H1 (cell line): ENCODE measurements around the gene CEP192. TPM values are rescaled to one million over a fixed set of nuclear protein-coding genes. Genes with fewer than 3 reads are reported as not detected.

Experiments used
- CTCF ChIA-PET: fragments of 300-600 bp; sonication (Branson Sonifier 250); formaldehyde crosslinking; loops from one replicate; lab custom pipeline; 2021; ENCODE audit not compliant: partially characterized antibody; lab: Charles Lee
- POLR2A ChIA-PET: fragments of 300-600 bp; sonication (Branson Sonifier 250); formaldehyde crosslinking; loops from one replicate; lab custom pipeline; 2021; ENCODE audit warnings: inconsistent platforms; ENCODE audit not compliant: partially characterized antibody; lab: Charles Lee
- DNase-seq, 2 experiments: peaks; one replicate each; pipeline versions ENCODE4 v3.0.0 to v3.0.0-alpha.2; 2010 to 2022; ENCODE audit warnings: low spot score in 2 of 2, low read depth in 1 of 2, mixed read lengths in 1 of 2
- FAIRE-seq: peaks from 2 replicates; lab custom pipeline; 2011; peaks lifted over from hg19 to GRCh38; lab: Jason Lieb, UNC
- H2AFZ ChIP-seq: 2 replicates; pipeline ENCODE4 v1.8.1; 2012; ENCODE audit warnings: low read length, inconsistent platforms
- H2AK5ac ChIP-seq: 2 replicates; pipeline ENCODE4 v1.6.1; 2013; ENCODE audit warnings: low read depth, low read length
- H2BK120ac ChIP-seq: replicated peaks from 2 replicates; pipeline ENCODE3; 2013; ENCODE audit warnings: low read depth, low read length, inconsistent platforms
- H2BK12ac ChIP-seq: 2 replicates; pipeline ENCODE4 v1.6.1; 2013; ENCODE audit warnings: low read depth, low read length
- H2BK15ac ChIP-seq: 2 replicates; pipeline ENCODE4 v1.6.1; 2013; ENCODE audit warnings: low read length
- H2BK20ac ChIP-seq: 2 replicates; pipeline ENCODE4 v1.6.1; 2013; ENCODE audit warnings: low read length
- H2BK5ac ChIP-seq: 2 replicates; pipeline ENCODE4 v1.6.1; 2013; ENCODE audit warnings: low read depth, low read length
- H3K14ac ChIP-seq: 2 replicates; pipeline ENCODE4 v1.6.1; 2013; ENCODE audit warnings: inconsistent platforms; ENCODE audit not compliant: insufficient read length
- H3K18ac ChIP-seq: 2 replicates; pipeline ENCODE4 v1.6.1; 2013; ENCODE audit warnings: low read length; ENCODE audit errors: extremely low read depth
- H3K23ac ChIP-seq: 2 replicates; pipeline ENCODE4 v1.6.1; 2013; ENCODE audit warnings: inconsistent platforms; ENCODE audit not compliant: insufficient read length
- H3K23me2 ChIP-seq: 2 replicates; pipeline ENCODE4 v1.6.1; 2013; ENCODE audit warnings: low read depth, low read length
- H3K27ac ChIP-seq: 2 replicates; pipeline ENCODE4 v1.6.1; 2011; ENCODE audit warnings: low read depth, low read length, inconsistent platforms
- H3K27me3 ChIP-seq, 4 experiments: replicated peaks in 1 of 4; 1 replicate in 1 of 4; 2 replicates in 3 of 4; pipeline versions ENCODE4 v1.6.1 to v1.8.1; 2011 to 2013; ENCODE audit warnings: low read length in 3 of 4, mild to moderate bottlenecking in 3 of 4, inconsistent platforms in 2 of 4, mixed read lengths in 2 of 4, moderate library complexity in 1 of 4; ENCODE audit not compliant: control insufficient read depth in 3 of 4, insufficient read depth in 3 of 4; ENCODE audit errors: extremely low read depth in 1 of 4
- H3K36me3 ChIP-seq, 4 experiments: 2 replicates each; pipeline versions ENCODE4 v1.6.1 to v1.8.1; 2011 to 2013; ENCODE audit warnings: mild to moderate bottlenecking in 4 of 4, low read length in 3 of 4, moderate library complexity in 2 of 4, control low read depth in 1 of 4, inconsistent platforms in 1 of 4; ENCODE audit not compliant: insufficient read depth in 4 of 4, control insufficient read depth in 2 of 4
- H3K4ac ChIP-seq: replicated peaks from 2 replicates; pipeline ENCODE3; 2013; ENCODE audit warnings: low read length, low read depth, mixed read lengths, inconsistent platforms; ENCODE audit not compliant: insufficient read length
- H3K4me1 ChIP-seq, 4 experiments: replicated peaks in 1 of 4; 1 replicate in 1 of 4; 2 replicates in 3 of 4; pipeline versions ENCODE4 v1.6.1 to v1.8.1; 2011 to 2013; ENCODE audit warnings: low read length in 3 of 4, inconsistent platforms in 2 of 4, mixed read lengths in 1 of 4; ENCODE audit not compliant: insufficient read depth in 4 of 4, control insufficient read depth in 3 of 4
- H3K4me2 ChIP-seq, 2 experiments: 2 replicates each; pipeline versions ENCODE4 v1.6.1 to v1.8.1; 2011 to 2013; ENCODE audit warnings: low read depth in 2 of 2, low read length in 2 of 2, control low read depth in 1 of 2, inconsistent platforms in 1 of 2, mild to moderate bottlenecking in 1 of 2; ENCODE audit not compliant: insufficient read depth in 1 of 2
- H3K4me3 ChIP-seq, 4 experiments: fragments of 200-600, 300-600 bp in 1 of 4; sonication (generic), shearing (Covaris generic), sonication (Bioruptor Twin) in 1 of 4; 2 replicates each; pipeline versions ENCODE4 v1.5.1 to v1.8.1; 2011 to 2016; ENCODE audit warnings: low read length in 4 of 4, low read depth in 3 of 4, control low read depth in 2 of 4, inconsistent platforms in 2 of 4, mild to moderate bottlenecking in 2 of 4, mixed read lengths in 1 of 4, moderate library complexity in 1 of 4; ENCODE audit not compliant: insufficient read depth in 2 of 4; ENCODE audit errors: extremely low read depth in 1 of 4
- H3K56ac ChIP-seq: replicated peaks from 2 replicates; pipeline ENCODE3; 2013; ENCODE audit warnings: low read depth, mild to moderate bottlenecking, mixed read lengths, low read length, inconsistent platforms; ENCODE audit not compliant: insufficient read length
- H3K79me1 ChIP-seq: 2 replicates; pipeline ENCODE4 v1.6.1; 2013; ENCODE audit warnings: low read depth, low read length, control low read depth
- H3K79me2 ChIP-seq, 2 experiments: 2 replicates each; pipeline versions ENCODE4 v1.6.1 to v1.8.1; 2012 to 2013; ENCODE audit warnings: low read length in 2 of 2, mild to moderate bottlenecking in 2 of 2, inconsistent platforms in 1 of 2; ENCODE audit not compliant: insufficient read depth in 2 of 2, control insufficient read depth in 1 of 2
- H3K9ac ChIP-seq, 4 experiments: replicated peaks in 1 of 4; 1 replicate in 1 of 4; 2 replicates in 3 of 4; pipeline versions ENCODE4 v1.6.1 to v1.8.1; 2011 to 2013; ENCODE audit warnings: low read depth in 3 of 4, low read length in 3 of 4, control low read depth in 2 of 4, mild to moderate bottlenecking in 2 of 4, moderate library complexity in 2 of 4, inconsistent platforms in 1 of 4; ENCODE audit errors: extremely low read depth in 1 of 4
- H3K9me3 ChIP-seq, 2 experiments: 2 replicates each; pipeline versions ENCODE4 v1.6.1 to v1.8.1; 2012 to 2013; ENCODE audit warnings: mild to moderate bottlenecking in 2 of 2, moderate library complexity in 2 of 2, control low read depth in 1 of 2, inconsistent platforms in 1 of 2, low read depth in 1 of 2, low read length in 1 of 2, mixed read lengths in 1 of 2; ENCODE audit not compliant: insufficient read depth in 2 of 2
- H4K20me1 ChIP-seq, 2 experiments: replicated peaks in 1 of 2; 2 replicates each; pipeline versions ENCODE3 to v1.8.1; 2011 to 2013; ENCODE audit warnings: inconsistent platforms in 2 of 2, low read length in 2 of 2, mild to moderate bottlenecking in 1 of 2; ENCODE audit not compliant: insufficient read depth in 2 of 2, control insufficient read depth in 1 of 2
- H4K5ac ChIP-seq: 2 replicates; pipeline ENCODE4 v1.6.1; 2013; ENCODE audit warnings: low read length, low read depth, mixed read lengths, inconsistent platforms; ENCODE audit not compliant: insufficient read length
- H4K8ac ChIP-seq: 2 replicates; pipeline ENCODE4 v1.8.0; 2013; ENCODE audit warnings: mild to moderate bottlenecking, moderate library complexity, low read length, inconsistent platforms; ENCODE audit not compliant: insufficient read depth; ENCODE audit errors: extremely low read depth
- H4K91ac ChIP-seq: replicated peaks from 2 replicates; pipeline ENCODE3; 2013; ENCODE audit warnings: low read length, mixed read lengths, inconsistent platforms; ENCODE audit not compliant: insufficient read length
- ASH2L ChIP-seq: fragments of 200-600, 300-600 bp; sonication (generic); IDR thresholded peaks from one replicate; pipeline ENCODE4 v1.7.1; 2017; ENCODE audit warnings: low read length
- PHF8 ChIP-seq: fragments of 200-600 bp; sonication (generic); conservative IDR thresholded peaks from 2 replicates; pipeline ENCODE4 v1.7.1; 2012; ENCODE audit warnings: low read depth, mild to moderate bottlenecking, inconsistent platforms, low read length, moderate library complexity
- SP2 ChIP-seq: IDR thresholded peaks from 2 replicates; pipeline ENCODE4 v1.6.1; 2012; ENCODE audit warnings: mild to moderate bottlenecking, low read length, inconsistent platforms
- WGBS, 2 experiments: shearing (Covaris generic) in 1 of 2; methylation state at CpG; one replicate each; pipeline versions ENCODE4 v1.1.6 to v1.1.7; 2013 to 2015; ENCODE audit warnings: low lambda C conversion rate in 2 of 2, mixed read lengths in 2 of 2, inconsistent platforms in 1 of 2, low coverage in 1 of 2, missing lambda C conversion rate in 1 of 2; ENCODE audit not compliant: insufficient replicate concordance in 2 of 2, insufficient coverage in 1 of 2, insufficient read length in 1 of 2; ENCODE audit errors: extremely low coverage in 1 of 2, missing lambda C conversion rate in 1 of 2; 5-methylcytosine and 5-hydroxymethylcytosine counted together
- polyA plus RNA-seq, 7 experiments: library from polyadenylated mRNA; depleted of rRNA in 3 of 7; stranded (reverse) in 5 of 7; unstranded in 2 of 7; fragments of >200 nt in 5 of 7; fragments of 200-250 nt in 2 of 7; gene quantifications; 1 replicate in 5 of 7; 2 replicates in 1 of 7; 4 replicates in 1 of 7; pipeline versions ENCODE4 v1.2.1 to v1.2.3, GENCODE V29; 2011 to 2013; ENCODE audit warnings: missing spikeins in 2 of 7, mixed read lengths in 2 of 7
- total RNA-seq: library from RNA; stranded (reverse); fragmentation: NEBNext Ultra II Directional; extraction: Animal tissue kit (Norgen Biotek cat#: 25700); gene quantifications from 2 replicates; pipeline ENCODE4 v1.2.1, GENCODE V29; 2021

Gene CEP192
- total and polyA plus RNA-seq, 2 of the 8 experiments (the other 6 are each of a cell fraction or from before 2014, with no cell fraction given) = 13.4 to 23.1 TPM

DNA sequence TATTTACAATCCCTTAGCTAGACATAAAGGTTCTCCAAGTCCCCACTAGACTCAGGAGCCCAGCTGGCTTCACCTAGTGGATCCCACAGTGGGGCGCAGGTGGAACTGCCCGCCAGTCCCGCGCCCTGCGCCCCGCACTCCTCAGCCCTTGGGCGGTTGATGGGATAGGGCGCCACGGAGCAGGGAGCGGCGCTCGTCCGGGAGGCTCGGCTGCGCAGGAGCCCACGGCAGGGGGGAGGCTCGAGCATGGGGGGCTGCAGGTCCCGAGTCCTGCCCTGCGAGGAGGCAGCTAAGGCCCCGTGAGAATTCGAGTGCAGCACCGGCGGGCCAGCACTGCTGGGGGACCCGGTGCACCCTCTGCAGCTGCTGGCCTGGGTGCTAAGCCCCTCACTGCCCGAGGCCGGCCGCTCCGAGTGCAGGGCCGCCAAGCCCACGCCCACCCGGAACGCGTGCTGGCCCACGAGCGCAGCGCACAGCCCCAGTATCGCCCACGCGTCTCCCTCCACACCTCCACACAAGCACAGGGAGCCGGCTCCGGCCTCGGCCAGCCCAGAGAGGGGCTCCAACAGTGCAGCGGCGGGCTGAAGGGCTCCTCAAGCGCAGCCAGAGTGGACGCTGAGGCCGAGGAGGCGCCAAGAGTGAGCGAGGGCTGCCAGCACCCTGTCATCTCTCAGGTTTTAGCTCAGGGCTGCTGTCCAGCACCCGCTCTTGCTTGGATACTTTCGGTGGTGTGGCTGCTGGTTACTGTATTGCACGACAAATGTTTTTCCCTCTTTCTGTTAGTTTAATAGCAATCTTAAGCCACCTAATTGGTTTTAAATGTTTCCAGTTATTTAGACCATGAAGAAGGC, 143.6 kb downstream of the CEP192 start:
- H4K91ac ChIP-seq = no peak overlapping the region
- no peak overlapping the region for H2AFZ ChIP-seq
- ChIA-PET CTCF (interaction anchor here (0.7 kb wide), 1 partner anchor 23 kb away, joined by 3 read pairs; no protein-coding TSS in a partner anchor), POLR2A (no interaction called here)
- H2BK15ac ChIP-seq = no peak overlapping the region
- H3K79me1 ChIP-seq = no peaks in the 10 kb centered on the region
- H3K79me2 ChIP-seq = no peaks in the 10 kb centered on the region
- H2BK20ac ChIP-seq = no peak overlapping the region
- no peak overlapping the region for H3K23ac ChIP-seq
- H2AK5ac ChIP-seq = no peak overlapping the region
- peaks cover 0 to 6% (median 2%) of the 10 kb centered on the region in 4 experiments; a peak in 5 of 7 replicates for H3K27me3 ChIP-seq
- H3K56ac ChIP-seq = no peak overlapping the region
- WGBS, 2 experiments = 96% methylated on average over 42 of the region's 52 CpGs; no CpG with 5 or more reads in 1 of the 2 experiments
- no peak overlapping the region for H3K4ac ChIP-seq
- FAIRE-seq (no peak), DNase-seq (no peak)
- peaks cover 7 to 10% of the 10 kb centered on the region in 2 experiments; a peak in 1 of 4 replicates for H3K9me3 ChIP-seq
- no peak overlapping the region for H4K5ac ChIP-seq
- TF ChIP-seq SP2 (no peak), PHF8 (no peak), ASH2L (no peak)
- no peak overlapping the region for H3K14ac ChIP-seq
- no peak overlapping the region for H2BK120ac ChIP-seq
- H2BK5ac ChIP-seq = no peak overlapping the region
- H3K9ac ChIP-seq = no peak overlapping the region
- H4K8ac ChIP-seq = no peak overlapping the region
- no peak overlapping the region for H3K4me2 ChIP-seq
- no peak overlapping the region for H3K4me3 ChIP-seq
- H2BK12ac ChIP-seq = no peak overlapping the region
- H3K18ac ChIP-seq = no peak overlapping the region
- H3K36me3 ChIP-seq = no peaks in the 10 kb centered on the region
- no peak overlapping the region for H3K27ac ChIP-seq
- no peaks in the 10 kb centered on the region for H3K4me1 ChIP-seq
- H3K23me2 ChIP-seq = peaks cover 3% of the 10 kb centered on the region; the same call in 1 of the 2 replicates
- no peaks in the 10 kb centered on the region for H4K20me1 ChIP-seq
